ENCODE results near the gene TBX20.

TBX20 gene

DNA sequence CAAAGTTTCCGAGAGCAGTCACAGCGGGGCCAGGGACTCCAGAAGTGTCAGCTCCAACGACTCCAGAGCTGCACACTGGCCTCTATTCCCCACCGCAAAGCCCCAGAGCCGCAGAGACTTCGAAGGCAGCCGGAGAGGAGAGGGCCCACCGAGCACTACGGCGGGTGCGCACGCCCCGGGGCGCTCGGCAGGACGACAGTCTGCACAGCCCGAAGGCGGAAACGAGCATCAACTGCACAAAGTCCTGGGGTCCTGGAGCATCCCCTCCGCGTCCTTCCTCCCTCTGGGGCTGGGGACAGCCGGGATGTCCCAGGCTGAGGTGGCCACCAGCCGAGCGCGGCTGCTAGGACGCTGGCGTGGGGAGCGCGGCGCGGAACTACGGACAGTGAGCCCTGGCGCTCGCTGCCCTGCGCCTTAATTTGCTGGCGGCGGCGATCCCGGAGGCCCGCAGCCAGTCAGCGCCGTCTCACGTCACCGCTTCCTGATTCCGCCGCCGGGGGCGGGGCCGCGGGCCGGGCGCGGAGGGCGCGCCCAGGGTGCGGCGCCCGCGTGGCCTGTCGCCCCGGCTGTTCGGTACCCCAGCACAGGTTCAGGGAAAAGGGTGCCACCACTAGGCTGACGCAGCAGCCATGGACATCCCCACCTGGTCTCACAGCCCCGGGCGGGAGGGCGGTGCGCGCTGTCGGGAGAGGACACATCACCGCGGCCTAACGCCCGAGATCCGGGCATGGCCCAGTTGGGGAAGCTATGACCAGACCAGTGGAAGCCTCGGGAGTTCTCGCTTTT, at the start of gene TBX20:
TSS of gene TBX20 (minus strand) at position 391 of the 786 bp plus-strand sequence. CDS start 480 bp downstream, outside the sequence.
- DNase-seq (ENCODE audit: low spot score), result no peak

DNA sequence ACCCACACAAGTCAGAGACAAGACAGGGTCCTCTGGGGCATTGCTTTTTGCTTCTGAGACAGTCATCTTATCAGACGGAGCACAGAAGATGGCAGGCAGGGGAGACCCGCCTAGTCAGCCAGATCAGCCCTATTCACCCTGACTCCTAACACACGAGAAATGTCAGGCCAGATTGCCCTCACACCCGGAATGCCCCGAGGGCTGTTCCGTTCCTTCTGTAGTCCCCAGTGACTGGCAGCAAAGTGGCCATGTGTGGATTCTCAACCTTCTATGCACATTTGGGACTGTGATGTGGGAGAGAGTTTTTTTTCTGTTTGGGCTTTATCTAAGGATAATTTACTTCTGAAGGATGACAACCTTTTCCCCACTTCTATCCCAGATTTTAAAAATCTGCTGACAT, 35.5 kb upstream of the TBX20 start:
- DNase-seq (ENCODE audit: low spot score), result no peak

- DNase-seq (ENCODE audit: low spot score), result no peak
These were observed 33.1 kb upstream of the TBX20 start for GRCh38 chr7:35286986-35287385.

GRCh38 chr7:35286422-35286821, 32.5 kb upstream of the TBX20 start:
- no peak for DNase-seq (ENCODE audit: low spot score)

GRCh38 chr7:35285799-35286198, 31.9 kb upstream of the TBX20 start:
- no peak for DNase-seq (ENCODE audit: low spot score)

DNA sequence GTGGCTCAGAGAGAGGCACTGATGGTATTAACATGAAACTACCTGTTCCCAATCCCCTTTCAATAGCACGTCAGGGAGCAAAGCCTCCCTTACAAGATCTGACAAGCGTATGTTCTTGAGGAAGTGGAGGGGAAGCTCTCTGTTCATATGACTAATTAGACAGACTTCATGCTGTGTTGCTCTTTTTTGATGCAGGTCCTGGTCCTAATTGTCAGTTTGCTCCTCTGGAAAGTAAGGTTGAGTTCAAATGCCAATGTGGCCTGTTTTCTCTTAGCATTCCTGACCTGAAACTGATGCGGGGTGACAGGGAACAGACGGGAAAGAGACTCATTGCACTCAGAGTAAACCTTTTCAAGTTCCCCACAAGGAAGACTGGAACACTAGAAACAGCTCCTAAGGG, 27.0 kb upstream of the TBX20 start:
- DNase-seq (ENCODE audit: low spot score), result no peak

GRCh38 chr7:35277359-35277758, 23.5 kb upstream of the TBX20 start:
- no peak for DNase-seq (ENCODE audit: low spot score)

DNA sequence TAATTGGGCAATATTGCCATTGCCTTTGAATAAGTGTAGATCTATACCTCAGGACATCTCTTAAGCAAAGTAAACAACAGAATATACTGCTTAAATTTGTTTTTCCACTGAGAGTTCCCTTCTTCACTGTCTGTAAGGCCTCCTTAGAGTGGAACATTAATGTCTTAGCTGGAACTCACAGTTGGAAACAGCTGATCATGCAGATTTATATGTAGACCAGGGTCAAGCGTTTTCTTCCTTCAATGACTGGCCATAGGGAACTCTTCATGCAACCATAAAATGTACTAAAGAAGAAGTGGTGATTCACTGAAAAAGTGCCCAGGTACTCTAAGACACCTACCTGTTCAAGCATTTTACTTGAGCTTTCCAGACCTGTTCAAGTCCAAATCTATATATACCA, 18.3 kb upstream of the TBX20 start:
- DNase-seq (ENCODE audit: low spot score), result no peak

DNA sequence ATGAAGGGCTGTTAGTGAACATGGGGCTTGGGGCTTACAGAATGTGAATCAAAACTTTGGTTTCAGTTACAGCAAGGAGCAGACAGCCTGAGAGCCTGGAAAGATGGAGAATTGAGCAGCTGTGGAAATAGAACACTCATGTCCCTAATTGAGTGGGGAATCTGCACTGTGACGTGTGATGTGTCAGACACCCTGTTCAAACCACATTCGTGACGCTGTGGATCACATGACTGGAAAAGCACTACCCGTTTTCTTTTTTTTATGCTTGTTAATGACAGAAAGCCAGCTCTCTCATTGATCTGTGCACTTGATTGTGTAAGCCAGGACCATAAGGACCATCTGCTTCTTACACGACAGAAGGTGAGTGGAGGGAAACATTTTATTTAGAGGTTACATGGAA, 15.1 kb upstream of the TBX20 start:
- DNase-seq (ENCODE audit: low spot score), result no peak

GRCh38 chr7:35267411-35267810, 13.5 kb upstream of the TBX20 start:
- no peak for DNase-seq (ENCODE audit: low spot score)

DNA sequence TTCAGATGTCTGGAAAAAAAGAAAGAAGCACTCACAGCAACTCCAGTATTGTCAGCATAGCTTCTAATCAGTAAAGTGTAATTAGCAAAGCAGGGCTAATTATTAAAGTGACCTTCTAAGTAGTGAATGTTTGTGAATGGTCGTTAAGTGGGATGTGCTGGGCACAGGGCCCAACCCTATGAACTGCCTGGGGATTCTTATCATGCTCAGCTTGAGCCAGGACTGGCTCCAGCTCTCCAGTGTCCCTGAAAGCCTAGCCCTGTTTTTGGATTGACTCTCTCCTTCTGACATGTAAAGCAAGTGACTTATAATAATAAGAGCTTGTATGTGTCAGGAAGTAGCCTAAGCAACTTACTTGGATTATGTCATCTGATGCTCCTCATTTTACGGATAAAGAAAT, 9.5 kb upstream of the TBX20 start:
- DNase-seq (ENCODE audit: low spot score), result no peak

DNA sequence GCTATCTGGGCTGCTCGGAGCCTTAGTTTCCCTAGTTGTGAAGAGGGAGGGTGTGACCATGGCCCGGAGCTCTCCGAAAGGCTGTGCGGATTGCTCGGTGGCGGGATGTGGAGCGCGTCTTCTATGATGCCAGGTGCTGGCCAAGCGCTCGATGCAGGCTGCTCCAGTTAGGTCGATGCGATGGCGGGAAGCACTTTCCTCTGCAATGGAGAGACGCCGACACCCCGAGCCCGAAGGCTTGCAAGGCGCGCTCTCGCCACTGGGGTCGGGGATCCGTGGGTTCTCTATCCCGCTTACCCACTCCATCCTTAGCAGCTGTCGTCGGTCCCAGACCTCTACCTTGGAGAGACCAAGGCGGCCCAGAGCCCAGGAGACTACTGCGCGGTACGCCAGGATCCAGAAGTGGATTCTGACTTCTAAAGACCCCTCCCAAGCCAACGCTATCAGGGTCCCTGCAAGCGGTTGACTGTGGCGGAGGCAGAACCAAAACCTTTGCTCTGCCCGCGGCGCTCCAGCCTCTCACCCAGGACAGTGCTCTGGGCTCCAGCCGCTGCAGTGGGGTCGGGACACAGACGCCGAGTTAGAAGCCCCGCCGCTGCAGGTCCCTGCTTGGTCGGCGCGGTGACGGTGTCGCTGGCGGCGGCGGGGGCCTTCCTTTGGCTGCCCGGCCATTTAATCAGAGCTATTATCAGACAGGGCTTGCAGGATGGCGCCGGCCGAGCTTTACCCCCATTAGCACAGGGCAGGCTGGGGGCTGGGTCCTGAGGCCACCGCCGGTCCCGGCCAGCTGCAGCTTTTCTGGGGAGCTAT, 7.8 kb upstream of the TBX20 start:
- DNase-seq (ENCODE audit: low spot score), result no peak

GRCh38 chr7:35261041-35261440, 7.1 kb upstream of the TBX20 start:
- DNase-seq (ENCODE audit: low spot score), result no peak

DNA sequence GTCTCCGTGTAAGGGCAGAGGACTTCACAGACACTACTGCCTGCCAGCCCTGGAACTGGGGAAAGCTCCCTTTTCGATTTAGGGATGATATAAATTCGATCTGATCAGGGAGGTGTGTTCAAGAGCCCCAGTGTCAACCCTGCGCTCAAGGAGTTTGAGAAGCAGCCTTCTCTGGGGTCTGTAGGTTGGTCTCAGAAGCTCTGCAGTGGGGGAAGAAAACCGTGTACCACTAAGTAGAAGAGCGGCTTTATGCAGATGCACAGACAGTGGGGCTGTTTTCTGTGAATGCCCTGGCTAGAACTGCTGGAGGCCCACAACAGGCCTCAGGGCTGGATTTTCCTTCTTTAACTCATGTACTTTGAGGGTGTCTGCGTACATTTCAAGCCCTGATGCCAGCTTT, 6.3 kb upstream of the TBX20 start:
- DNase-seq (ENCODE audit: low spot score), result no peak

- DNase-seq (ENCODE audit: low spot score), result no peak
These were observed 5.6 kb upstream of the TBX20 start for GRCh38 chr7:35259523-35259908.

- DNase-seq (ENCODE audit: low spot score), result no peak
These were observed 5.1 kb upstream of the TBX20 start for GRCh38 chr7:35258868-35259522.

- no peak for DNase-seq (ENCODE audit: low spot score)
These were observed 4.4 kb upstream of the TBX20 start for GRCh38 chr7:35258125-35258867.

DNA sequence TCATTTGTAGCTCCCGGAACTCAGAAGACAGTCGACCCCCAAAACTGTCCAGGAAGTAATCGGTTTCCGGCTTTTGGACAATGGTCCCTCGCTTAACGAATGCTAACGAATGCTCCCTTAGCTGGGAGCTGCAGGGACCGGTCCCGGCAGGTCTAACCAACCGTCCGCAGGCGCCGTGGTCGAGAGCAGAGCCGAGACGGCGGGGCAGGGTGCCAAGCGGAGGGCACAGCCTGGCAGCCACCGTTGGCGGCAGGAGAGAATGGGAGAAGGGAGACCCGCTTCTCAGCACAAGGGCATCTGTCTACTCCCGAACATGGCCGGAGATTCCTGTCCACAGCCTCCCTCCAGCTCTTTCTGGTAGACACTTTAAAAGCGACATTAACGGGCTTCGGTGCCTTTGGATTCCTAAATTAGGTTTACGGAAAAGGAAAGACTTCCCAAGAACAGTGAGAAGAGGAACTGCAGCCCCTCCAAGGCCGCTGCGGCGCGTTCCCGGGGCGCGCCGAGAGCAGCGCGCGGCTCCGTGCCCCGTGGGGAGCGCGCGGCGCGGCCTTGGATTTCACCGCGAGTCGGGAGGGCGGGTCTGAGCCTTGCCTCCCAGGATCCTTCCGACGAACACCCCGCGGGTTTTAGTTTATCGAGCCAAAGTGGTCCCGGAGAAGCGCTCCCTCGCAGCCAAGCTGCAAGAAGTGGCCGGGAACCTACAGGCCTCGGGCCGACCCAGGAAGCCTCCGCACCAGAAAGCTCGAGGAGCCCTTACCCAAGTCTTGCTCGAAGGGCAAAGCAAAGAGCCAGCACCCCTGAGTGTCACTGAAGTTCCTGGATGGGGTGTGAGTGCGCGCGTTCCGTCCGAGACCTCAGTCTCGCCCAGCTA, 3.6 kb upstream of the TBX20 start:
- DNase-seq (ENCODE audit: low spot score), result no peak

GRCh38 chr7:35256256-35257175, 2.6 kb upstream of the TBX20 start:
- no peak for DNase-seq (ENCODE audit: low spot score)

All from LoVo (cell line).